ENCODE data around the gene ZNF444. TPM values are rescaled to one million over a fixed set of nuclear protein-coding genes. Genes with fewer than 3 reads are reported as not detected.
"Not testable (repeated sequence)": the region's sequence is repeated elsewhere in the genome, so short reads cannot be mapped to it uniquely, and the experiment has no call there.

Gene ZNF444
- total RNA-seq, 2 donors from 2014 or later, result 50.2 to 58.8 TPM

DNA sequence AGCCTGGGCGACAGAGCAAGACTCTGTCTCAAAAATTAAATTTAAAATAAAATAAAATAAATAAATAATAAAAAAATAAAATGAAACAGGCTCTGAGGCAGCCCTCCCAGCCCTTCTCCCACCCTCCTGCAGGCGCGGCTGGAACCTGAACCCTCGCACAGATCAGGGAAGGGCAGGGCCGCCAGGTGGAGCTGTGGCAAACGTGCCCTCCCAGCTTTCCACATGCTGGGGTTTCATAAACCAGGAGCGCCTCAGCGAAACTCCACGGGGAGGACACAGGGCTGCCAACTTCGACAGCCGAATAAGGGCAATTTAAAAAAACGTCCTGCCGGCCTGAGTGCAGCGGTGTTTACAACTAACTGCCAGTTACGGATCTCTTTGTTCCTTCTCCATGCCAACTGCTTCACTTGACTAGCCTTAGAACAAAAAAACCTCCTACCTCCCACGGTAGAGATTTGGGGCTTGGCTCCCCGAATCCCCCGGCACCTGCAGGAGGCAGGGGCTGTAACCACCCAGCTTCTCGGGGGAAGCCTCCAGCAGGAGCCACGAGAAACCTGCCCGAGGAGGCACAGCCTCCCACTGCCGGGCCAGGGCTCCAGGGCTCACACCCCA lies 35.9 kb upstream of the ZNF444 start:
- H3K9ac ChIP-seq (ENCODE audit: extremely low read depth, low read length, poor library complexity, severe bottlenecking), result no peak overlapping the region
- H3K27ac ChIP-seq (ENCODE audit: low read depth, low read length), result peak overlapping the region; percentile 81
- no peaks in the 10 kb centered on the region for H3K9me3 ChIP-seq (ENCODE audit: control insufficient read depth, low read length)
- H3K4me1 ChIP-seq (ENCODE audit: control insufficient read depth, insufficient read depth, low read length), result no peaks in the 10 kb centered on the region
- peaks cover 18% of the 10 kb centered on the region for H3K36me3 Mint-ChIP-seq (ENCODE audit: low read depth)
- H3K36me3 ChIP-seq (ENCODE audit: control insufficient read depth, insufficient read depth, low read length), result peaks cover 12% of the 10 kb centered on the region
- peak; percentile 94 for DNase-seq
- H3K27me3 ChIP-seq (ENCODE audit: control insufficient read depth, insufficient read depth, low read length, poor library complexity, severe bottlenecking), result no peaks in the 10 kb centered on the region
- peak; percentile 89 for TF ChIP-seq CTCF (conservative IDR thresholded peaks at IDR 0.05)
- no peaks in the 10 kb centered on the region for H3K27me3 Mint-ChIP-seq (ENCODE audit: insufficient read depth)
- no peak overlapping the region for H3K4me3 ChIP-seq (ENCODE audit: low read length)
- peaks cover 10% of the 10 kb centered on the region for H3K4me1 Mint-ChIP-seq
- 32 to 65% methylated on average over 6 to 21 of the region's 22 CpGs for WGBS, 2 experiments (ENCODE audit: insufficient coverage in 1 of 2, insufficient read length in 1 of 2)
- no peak overlapping the region for H3K4me3 Mint-ChIP-seq
- no peak overlapping the region for H3K27ac Mint-ChIP-seq
- no peaks in the 10 kb centered on the region for H3K9me3 Mint-ChIP-seq

GRCh38 chr19:56105831-56106396 lies 35.2 kb upstream of the ZNF444 start:
- Mint-ChIP-seq H3K36me3 (ENCODE audit: low read depth) (peaks cover 18% of the 10 kb centered on the region), H3K4me1 (peaks cover 17% of the 10 kb centered on the region), H3K27ac (peak overlapping the region; percentile 64)
- 96 to 97% methylated on average over 53 to 59 of the region's 61 CpGs for WGBS, 2 experiments (ENCODE audit: insufficient coverage in 1 of 2, insufficient read length in 1 of 2)
- not testable (repeated sequence) for H3K9me3 ChIP-seq (ENCODE audit: control insufficient read depth, low read length); H3K4me3 ChIP-seq (ENCODE audit: low read length); H3K4me3 Mint-ChIP-seq; DNase-seq; H3K27me3 ChIP-seq (ENCODE audit: control insufficient read depth, insufficient read depth, low read length, poor library complexity, severe bottlenecking); H3K9ac ChIP-seq (ENCODE audit: extremely low read depth, low read length, poor library complexity, severe bottlenecking); H3K27me3 Mint-ChIP-seq (ENCODE audit: insufficient read depth); H3K4me1 ChIP-seq (ENCODE audit: control insufficient read depth, insufficient read depth, low read length); H3K9me3 Mint-ChIP-seq
- Histone ChIP-seq H3K27ac (ENCODE audit: low read depth, low read length) (peak overlapping the region; percentile 81), H3K36me3 (ENCODE audit: control insufficient read depth, insufficient read depth, low read length) (peaks cover 12% of the 10 kb centered on the region)

GRCh38 chr19:56106397-56106849 lies 34.7 kb upstream of the ZNF444 start:
- H3K4me3 Mint-ChIP-seq, result no peak overlapping the region
- 90 to 92% methylated on average over 15 to 27 of the region's 27 CpGs for WGBS, 2 experiments (ENCODE audit: insufficient coverage in 1 of 2, insufficient read length in 1 of 2)

More at GRCh38 chr19:56106397-56106849, 34.7 kb upstream of the ZNF444 start:
- Mint-ChIP-seq H3K27me3 (ENCODE audit: insufficient read depth) (no peaks in the 10 kb centered on the region), H3K27ac (peak overlapping the region; percentile 64), H3K9me3 (no peaks in the 10 kb centered on the region), H3K36me3 (ENCODE audit: low read depth) (peaks cover 14% of the 10 kb centered on the region), H3K4me1 (peaks cover 19% of the 10 kb centered on the region)
- Histone ChIP-seq H3K36me3 (ENCODE audit: control insufficient read depth, insufficient read depth, low read length) (peaks cover 8% of the 10 kb centered on the region), H3K27me3 (ENCODE audit: control insufficient read depth, insufficient read depth, low read length, poor library complexity, severe bottlenecking) (no peaks in the 10 kb centered on the region), H3K4me3 (ENCODE audit: low read length) (no peak overlapping the region), H3K4me1 (ENCODE audit: control insufficient read depth, insufficient read depth, low read length) (peaks cover 5% of the 10 kb centered on the region), H3K27ac (ENCODE audit: low read depth, low read length) (no peak overlapping the region), H3K9me3 (ENCODE audit: control insufficient read depth, low read length) (no peaks in the 10 kb centered on the region), H3K9ac (ENCODE audit: extremely low read depth, low read length, poor library complexity, severe bottlenecking) (no peak overlapping the region)
- no peak for TF ChIP-seq CTCF (conservative IDR thresholded peaks at IDR 0.05)
- DNase-seq, result no peak
